ENCODE measurements around the gene PRIM2.
"Not testable (repeated sequence)": the region's sequence is repeated elsewhere in the genome, so short reads cannot be mapped to it uniquely, and the experiment has no call there.

Gene PRIM2

GRCh38 chr6:57610612-57611011, 293.2 kb downstream of the PRIM2 start:
- DNase-seq (ENCODE audit: low spot score): not testable (repeated sequence)

GRCh38 chr6:57618959-57619358, 301.5 kb downstream of the PRIM2 start:
- not testable (repeated sequence) for DNase-seq (ENCODE audit: low spot score)

- DNase-seq (ENCODE audit: low spot score): not testable (repeated sequence)
These were observed 314.3 kb downstream of the PRIM2 start for GRCh38 chr6:57631773-57632172.

DNA sequence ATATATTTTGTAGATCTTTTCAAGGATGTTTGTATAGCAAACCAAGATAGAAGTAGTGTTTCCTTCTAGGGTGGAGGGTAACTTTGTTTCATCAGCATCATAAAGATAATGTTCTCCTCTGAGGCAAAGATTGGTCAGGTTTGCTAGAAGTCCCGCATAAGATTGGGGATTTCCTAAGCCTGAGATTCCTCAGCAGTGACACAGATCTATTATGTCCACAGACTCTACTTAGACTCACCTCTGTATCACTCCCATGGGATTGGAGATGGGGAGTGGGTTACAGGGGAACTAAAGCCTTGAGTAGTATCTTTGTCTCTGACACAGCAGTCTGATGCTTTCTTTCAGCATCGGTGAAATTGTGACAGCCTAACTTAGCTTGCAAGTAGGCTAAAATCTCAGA, 341.1 kb downstream of the PRIM2 start:
- not testable (repeated sequence) for DNase-seq (ENCODE audit: low spot score)

GRCh38 chr6:57659794-57660193, 342.4 kb downstream of the PRIM2 start:
- not testable (repeated sequence) for DNase-seq (ENCODE audit: low spot score)

GRCh38 chr6:57660940-57661339, 343.5 kb downstream of the PRIM2 start:
- not testable (repeated sequence) for DNase-seq (ENCODE audit: low spot score)

DNA sequence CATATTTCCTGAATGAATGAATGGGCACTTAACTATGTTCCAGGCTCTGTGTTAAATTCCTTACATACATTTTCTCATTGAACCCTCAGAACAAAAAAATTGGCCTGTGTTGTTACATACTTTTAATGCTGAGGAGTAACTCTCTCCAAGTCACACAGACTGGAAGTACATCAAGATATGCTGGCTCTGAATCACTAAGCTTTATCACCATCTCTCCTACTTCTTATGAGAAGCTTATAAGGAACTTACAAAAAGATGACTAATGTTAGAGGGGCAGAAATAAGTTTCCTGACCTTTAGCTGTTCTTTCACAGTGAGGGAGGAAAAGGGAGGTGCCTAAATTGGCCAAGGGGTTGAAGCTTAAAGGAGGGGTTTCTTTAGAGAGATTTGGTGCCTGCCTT, 350.7 kb downstream of the PRIM2 start:
- not testable (repeated sequence) for DNase-seq (ENCODE audit: low spot score)

DNA sequence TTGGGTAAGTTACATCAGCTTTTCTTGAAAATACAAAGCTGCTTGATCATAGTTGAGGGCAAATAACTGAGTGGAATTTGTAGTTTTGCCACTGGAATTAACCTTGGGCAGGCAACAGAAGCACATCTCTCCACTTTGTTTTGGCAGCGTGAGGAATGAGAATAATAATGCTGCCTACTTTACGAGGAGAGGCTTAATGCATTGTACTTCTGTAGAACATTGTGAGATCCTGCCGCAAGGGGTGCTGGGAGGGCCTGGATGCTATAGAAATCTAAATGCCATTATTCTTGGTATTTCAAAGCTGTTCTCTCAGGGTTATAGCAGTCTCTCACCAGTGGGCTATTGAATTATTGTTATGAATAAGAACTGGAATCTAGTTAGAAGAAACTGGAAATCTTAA, 353.8 kb downstream of the PRIM2 start:
- DNase-seq (ENCODE audit: low spot score): not testable (repeated sequence)

- not testable (repeated sequence) for DNase-seq (ENCODE audit: low spot score)
These were observed 354.7 kb downstream of the PRIM2 start for GRCh38 chr6:57671937-57672627.

DNA sequence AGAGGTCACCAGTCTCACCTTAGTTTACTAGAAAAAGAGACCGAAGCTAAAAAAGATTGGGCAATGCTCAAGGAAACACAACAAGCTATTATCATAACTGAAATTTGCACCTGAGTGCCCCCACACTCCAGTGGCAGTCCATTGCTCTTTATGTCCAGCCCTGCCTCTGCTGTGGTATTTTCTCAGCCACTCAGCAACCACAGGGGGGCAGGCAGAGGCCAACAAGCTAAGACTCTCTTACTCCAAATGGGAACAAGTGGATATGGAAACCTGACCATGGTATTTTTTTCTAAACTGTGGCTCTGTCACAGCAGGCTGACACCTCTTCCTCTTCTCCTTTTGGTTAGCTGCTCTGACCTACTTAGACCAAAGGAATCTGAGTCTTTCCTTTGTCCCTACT, 355.9 kb downstream of the PRIM2 start:
- not testable (repeated sequence) for DNase-seq (ENCODE audit: low spot score)

GRCh38 chr6:57675386-57675785, 358.0 kb downstream of the PRIM2 start:
- DNase-seq (ENCODE audit: low spot score): not testable (repeated sequence)

GRCh38 chr6:57696382-57696781, 379.0 kb downstream of the PRIM2 start:
- not testable (repeated sequence) for DNase-seq (ENCODE audit: low spot score)
